ENCODE results near the gene SP4.

SP4 gene

DNA sequence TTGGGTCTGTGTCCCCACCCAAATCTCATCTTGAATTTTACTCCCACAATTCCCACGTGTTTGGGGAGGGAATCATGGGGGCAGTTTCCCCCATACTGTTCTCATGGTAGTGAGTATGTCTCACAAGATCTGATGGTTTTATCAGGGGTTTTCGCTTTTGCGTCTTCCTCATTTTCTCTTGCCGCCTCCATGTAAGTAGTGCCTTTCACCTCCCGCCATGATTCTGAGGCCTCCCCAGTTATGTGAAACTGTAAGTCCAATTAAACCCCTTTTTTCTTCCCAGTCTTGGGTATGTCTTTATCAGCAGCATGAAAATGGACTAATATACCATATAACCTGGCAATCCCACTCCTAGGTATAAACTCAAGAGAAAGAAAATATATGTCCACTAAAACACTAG lies 25.9 kb upstream of the SP4 start:
- H2AFZ ChIP-seq (ENCODE audit: low read length), result no peak overlapping the region
- no peak overlapping the region for H3K27ac ChIP-seq (ENCODE audit: low read depth, low read length, poor library complexity, severe bottlenecking)
- H3K9me2 ChIP-seq (ENCODE audit: low read depth, low read length), result no peaks in the 10 kb centered on the region
- no peaks in the 10 kb centered on the region for H3K4me1 ChIP-seq (ENCODE audit: insufficient read depth, low read length, severe bottlenecking)
- TF ChIP-seq, protein P1, sequence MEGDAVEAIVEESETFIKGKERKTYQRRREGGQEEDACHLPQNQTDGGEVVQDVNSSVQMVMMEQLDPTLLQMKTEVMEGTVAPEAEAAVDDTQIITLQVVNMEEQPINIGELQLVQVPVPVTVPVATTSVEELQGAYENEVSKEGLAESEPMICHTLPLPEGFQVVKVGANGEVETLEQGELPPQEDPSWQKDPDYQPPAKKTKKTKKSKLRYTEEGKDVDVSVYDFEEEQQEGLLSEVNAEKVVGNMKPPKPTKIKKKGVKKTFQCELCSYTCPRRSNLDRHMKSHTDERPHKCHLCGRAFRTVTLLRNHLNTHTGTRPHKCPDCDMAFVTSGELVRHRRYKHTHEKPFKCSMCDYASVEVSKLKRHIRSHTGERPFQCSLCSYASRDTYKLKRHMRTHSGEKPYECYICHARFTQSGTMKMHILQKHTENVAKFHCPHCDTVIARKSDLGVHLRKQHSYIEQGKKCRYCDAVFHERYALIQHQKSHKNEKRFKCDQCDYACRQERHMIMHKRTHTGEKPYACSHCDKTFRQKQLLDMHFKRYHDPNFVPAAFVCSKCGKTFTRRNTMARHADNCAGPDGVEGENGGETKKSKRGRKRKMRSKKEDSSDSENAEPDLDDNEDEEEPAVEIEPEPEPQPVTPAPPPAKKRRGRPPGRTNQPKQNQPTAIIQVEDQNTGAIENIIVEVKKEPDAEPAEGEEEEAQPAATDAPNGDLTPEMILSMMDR (IDR thresholded peaks at IDR 0.05; ENCODE audit: low read length), result no peak
- no peaks in the 10 kb centered on the region for H3K79me2 ChIP-seq (ENCODE audit: insufficient read depth, low read length)
- no peak overlapping the region for H3K9ac ChIP-seq (ENCODE audit: low read length)
- H4K20me1 ChIP-seq (ENCODE audit: insufficient read depth, low read length), result no peaks in the 10 kb centered on the region
- no peaks in the 10 kb centered on the region for H3K27me3 ChIP-seq (ENCODE audit: insufficient read depth, low read length)
- H3K4me3 ChIP-seq (ENCODE audit: low read depth, low read length, poor library complexity, severe bottlenecking), result no peak overlapping the region
- no peaks in the 10 kb centered on the region for H3K9me3 ChIP-seq (ENCODE audit: low read length)
- no peaks in the 10 kb centered on the region for H3K36me3 ChIP-seq (ENCODE audit: insufficient read depth, low read length)
- no peaks in the 10 kb centered on the region for H3F3A ChIP-seq (ENCODE audit: insufficient read depth, low read length)
- no peak overlapping the region for H3K4me2 ChIP-seq (ENCODE audit: low read length)

DNA sequence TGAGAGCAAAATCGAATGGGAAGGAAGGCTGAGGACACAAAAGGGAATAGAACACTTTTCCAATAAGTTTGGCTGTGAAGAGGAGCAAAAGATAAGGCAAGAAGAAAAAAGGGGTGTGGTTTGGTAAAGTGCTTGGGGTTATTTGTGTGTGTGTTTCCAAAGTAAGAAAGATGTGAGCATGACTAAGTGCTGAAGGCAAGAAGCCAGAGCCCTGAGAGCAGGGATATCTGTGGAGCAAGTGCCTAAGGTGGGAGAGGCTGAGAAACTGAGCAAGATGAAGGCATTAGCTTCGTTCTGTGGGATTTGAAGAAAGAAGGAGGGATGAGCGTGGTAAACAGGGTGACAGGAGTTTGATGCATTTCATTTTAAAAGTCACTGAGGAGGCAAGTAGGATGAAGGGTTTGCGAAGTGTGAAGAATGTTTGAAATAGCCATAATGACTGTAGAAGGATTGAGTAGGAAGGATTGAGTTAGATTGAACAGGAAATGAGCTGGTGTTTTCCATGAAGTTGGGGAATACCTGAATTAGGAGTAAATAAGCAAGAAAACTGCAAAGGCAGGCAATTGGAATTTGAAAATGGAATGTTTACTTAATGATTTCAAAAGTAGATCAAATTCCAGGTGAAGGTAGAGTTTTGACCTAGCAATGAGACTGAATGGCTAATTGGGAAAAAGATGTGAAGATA lies 19.9 kb upstream of the SP4 start:
- Histone ChIP-seq H3K4me1 (ENCODE audit: insufficient read depth, low read length, severe bottlenecking) (peaks cover 5% of the 10 kb centered on the region), H3K9me2 (ENCODE audit: low read depth, low read length) (no peaks in the 10 kb centered on the region), H3K27ac (ENCODE audit: low read depth, low read length, poor library complexity, severe bottlenecking) (no peak overlapping the region), H3K9me3 (ENCODE audit: low read length) (no peaks in the 10 kb centered on the region), H3K9ac (ENCODE audit: low read length) (no peak overlapping the region), H3K4me3 (ENCODE audit: low read depth, low read length, poor library complexity, severe bottlenecking) (no peak overlapping the region), H4K20me1 (ENCODE audit: insufficient read depth, low read length) (no peaks in the 10 kb centered on the region), H3K27me3 (ENCODE audit: insufficient read depth, low read length) (0 out of 2 replicates have a peak, but pooled peaks cover 4% of the 10 kb centered on the region), H2AFZ (ENCODE audit: low read length) (no peak overlapping the region), H3K79me2 (ENCODE audit: insufficient read depth, low read length) (no peaks in the 10 kb centered on the region), H3K36me3 (ENCODE audit: insufficient read depth, low read length) (no peaks in the 10 kb centered on the region), H3F3A (ENCODE audit: insufficient read depth, low read length) (no peaks in the 10 kb centered on the region), H3K4me2 (ENCODE audit: low read length) (no peak overlapping the region)
- TF ChIP-seq EZH2 (IDR thresholded peaks at IDR 0.05; ENCODE audit: borderline replicate concordance, low read length), result no peak

- Histone ChIP-seq H3K9ac (ENCODE audit: low read length) (no peak overlapping the region), H3F3A (ENCODE audit: insufficient read depth, low read length) (no peaks in the 10 kb centered on the region), H3K4me2 (ENCODE audit: low read length) (no peak overlapping the region), H3K9me2 (ENCODE audit: low read depth, low read length) (no peaks in the 10 kb centered on the region), H3K79me2 (ENCODE audit: insufficient read depth, low read length) (no peaks in the 10 kb centered on the region), H3K4me1 (ENCODE audit: insufficient read depth, low read length, severe bottlenecking) (peaks cover 5% of the 10 kb centered on the region), H3K27ac (ENCODE audit: low read depth, low read length, poor library complexity, severe bottlenecking) (no peak overlapping the region), H3K4me3 (ENCODE audit: low read depth, low read length, poor library complexity, severe bottlenecking) (no peak overlapping the region), H2AFZ (ENCODE audit: low read length) (no peak overlapping the region), H3K27me3 (ENCODE audit: insufficient read depth, low read length) (0 out of 2 replicates have a peak, but pooled peaks cover 4% of the 10 kb centered on the region), H3K9me3 (ENCODE audit: low read length) (no peaks in the 10 kb centered on the region), H3K36me3 (ENCODE audit: insufficient read depth, low read length) (no peaks in the 10 kb centered on the region), H4K20me1 (ENCODE audit: insufficient read depth, low read length) (no peaks in the 10 kb centered on the region)
- TF ChIP-seq, protein P1 (IDR thresholded peaks at IDR 0.05; ENCODE audit: low read length), result no peak
- no peak for TF ChIP-seq EZH2 (IDR thresholded peaks at IDR 0.05; ENCODE audit: borderline replicate concordance, low read length)
These were observed 19.4 kb upstream of the SP4 start for GRCh38 chr7:21408481-21408820.

DNA sequence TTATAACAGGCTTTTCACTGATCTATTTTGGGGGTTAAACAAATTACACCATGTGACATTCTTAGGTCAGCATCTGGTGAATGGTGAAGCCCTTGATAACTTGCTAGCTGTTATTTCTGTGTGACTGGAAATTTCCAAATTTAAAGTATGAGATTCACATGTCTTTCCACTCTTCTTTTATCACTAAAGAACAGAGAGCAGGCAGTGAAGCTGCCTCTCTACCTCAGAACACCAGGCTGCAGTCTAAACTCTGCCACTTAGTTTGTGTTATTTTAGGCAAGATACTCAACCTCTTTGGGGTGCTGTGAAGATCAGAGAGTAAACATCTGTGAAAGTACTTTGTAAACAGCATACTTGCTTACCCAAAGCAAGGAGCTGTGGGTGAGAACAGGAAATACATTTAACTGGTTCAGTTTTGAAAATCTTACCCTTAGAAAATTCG lies 15.5 kb upstream of the SP4 start:
- no peak overlapping the region for H2AFZ ChIP-seq (ENCODE audit: low read length)
- H3K4me2 ChIP-seq (ENCODE audit: low read length), result no peak overlapping the region
- no peaks in the 10 kb centered on the region for H3K36me3 ChIP-seq (ENCODE audit: insufficient read depth, low read length)
- TF ChIP-seq, protein P1 (IDR thresholded peaks at IDR 0.05; ENCODE audit: low read length), result no peak
- TF ChIP-seq EZH2 (IDR thresholded peaks at IDR 0.05; ENCODE audit: borderline replicate concordance, low read length), result no peak
- H3K4me3 ChIP-seq (ENCODE audit: low read depth, low read length, poor library complexity, severe bottlenecking), result no peak overlapping the region
- H3F3A ChIP-seq (ENCODE audit: insufficient read depth, low read length), result no peaks in the 10 kb centered on the region
- H3K9ac ChIP-seq (ENCODE audit: low read length), result no peak overlapping the region
- 0 out of 2 replicates have a peak, but pooled peaks cover 4% of the 10 kb centered on the region for H3K27me3 ChIP-seq (ENCODE audit: insufficient read depth, low read length)
- H3K9me3 ChIP-seq (ENCODE audit: low read length), result no peaks in the 10 kb centered on the region
- H4K20me1 ChIP-seq (ENCODE audit: insufficient read depth, low read length), result no peaks in the 10 kb centered on the region
- H3K79me2 ChIP-seq (ENCODE audit: insufficient read depth, low read length), result no peaks in the 10 kb centered on the region
- H3K4me1 ChIP-seq (ENCODE audit: insufficient read depth, low read length, severe bottlenecking), result peaks cover 5% of the 10 kb centered on the region
- no peak overlapping the region for H3K27ac ChIP-seq (ENCODE audit: low read depth, low read length, poor library complexity, severe bottlenecking)
- H3K9me2 ChIP-seq (ENCODE audit: low read depth, low read length), result no peaks in the 10 kb centered on the region

Data from OCI-LY1 (cell line).